HepG2 (cell line): Measurements from ENCODE around the gene PRKAR2B. TPM values are rescaled to one million over a fixed set of nuclear protein-coding genes. Genes with fewer than 3 reads are reported as not detected.

Source experiments
- ATAC-seq: fragments of 200-7000 bp; cut with Tn5 transposase; 3 replicates; pipeline ENCODE4 v1.9.1; 2020; ENCODE audit warnings: mild to moderate bottlenecking, moderate library complexity
- BruUV-seq: library from RNA; stranded (reverse); fragments of 400-500 nt; replicated peaks from 2 replicates; lab custom pipeline; 2021; lab: Mats Ljungman, UMichigan
- CTCF ChIA-PET: fragments of 300-600 bp; formaldehyde crosslinking; extraction: SDS; loops from one replicate; lab custom pipeline; 2021; ENCODE audit warnings: low total read pairs, inconsistent platforms, low intra/inter-chr PET ratio; lab: Yijun Ruan, JAX
- POLR2A ChIA-PET: fragments of 350-600 bp; sonication (Branson Sonifier 250); formaldehyde crosslinking; loops from one replicate; lab custom pipeline; 2020; ENCODE audit warnings: antibody characterized with exemption, inconsistent platforms; lab: Yijun Ruan, JAX
- DNase-seq: peaks from one replicate; pipeline ENCODE4 v3.0.0-alpha.2; 2015; ENCODE audit warnings: low spot score
- FAIRE-seq: peaks from 3 replicates; lab custom pipeline; 2011; peaks lifted over from hg19 to GRCh38; lab: Jason Lieb, UNC
- H2AFZ ChIP-seq: one replicate; pipeline ENCODE4 v1.6.1; 2011; ENCODE audit warnings: low read length, inconsistent platforms
- H3K27ac ChIP-seq: fragments of 300-600 bp; 3 replicates; pipeline ENCODE4 v1.8.0; 2011; ENCODE audit warnings: mixed run types, mild to moderate bottlenecking, mixed read lengths, low read length, inconsistent platforms; ENCODE audit not compliant: insufficient read depth; ENCODE audit errors: extremely low read length
- H3K27me3 ChIP-seq, 2 experiments: fragments of 200-600 bp in 1 of 2; 2 replicates in 1 of 2; 3 replicates in 1 of 2; pipeline versions ENCODE4 v1.6.0 to v1.8.0; 2011; ENCODE audit warnings: low read length in 2 of 2, mild to moderate bottlenecking in 2 of 2, moderate library complexity in 2 of 2, inconsistent platforms in 1 of 2; ENCODE audit not compliant: insufficient read depth in 2 of 2, control insufficient read depth in 1 of 2
- H3K36me3 ChIP-seq, 2 experiments: fragments of 200-600 bp in 1 of 2; replicated peaks in 1 of 2; 2 replicates in 1 of 2; 3 replicates in 1 of 2; pipeline versions ENCODE4 v1.5.1 to v1.8.0; 2011; ENCODE audit warnings: low read length in 2 of 2, inconsistent platforms in 1 of 2; ENCODE audit not compliant: insufficient read depth in 2 of 2, control insufficient read depth in 1 of 2
- H3K4me1 ChIP-seq: 2 replicates; pipeline ENCODE4 v1.5.1; 2012; ENCODE audit warnings: low read length, inconsistent platforms; ENCODE audit not compliant: insufficient read depth
- H3K4me2 ChIP-seq: 2 replicates; pipeline ENCODE4 v1.6.0; 2011; ENCODE audit warnings: low read depth, low read length, inconsistent platforms
- H3K4me3 ChIP-seq, 3 experiments: fragments of 200-600 bp in 1 of 3; sonication (generic), shearing (Covaris generic) in 1 of 3; replicated peaks in 1 of 3; 2 replicates each; pipeline ENCODE4 v1.5.1; 2011 to 2016; ENCODE audit warnings: low read length in 3 of 3, inconsistent platforms in 2 of 3, low read depth in 2 of 3, mild to moderate bottlenecking in 2 of 3, control low read depth in 1 of 3, mixed read lengths in 1 of 3; ENCODE audit not compliant: insufficient read depth in 1 of 3
- H3K79me2 ChIP-seq: one replicate; pipeline ENCODE4 v1.6.1; 2011; ENCODE audit warnings: low read length, inconsistent platforms; ENCODE audit not compliant: insufficient read depth
- H3K9ac ChIP-seq: 2 replicates; pipeline ENCODE4 v1.6.0; 2011; ENCODE audit warnings: mild to moderate bottlenecking, low read depth, low read length, inconsistent platforms; ENCODE audit not compliant: insufficient read depth
- H3K9me3 ChIP-seq: 2 replicates; pipeline ENCODE4 v1.5.1; 2012; ENCODE audit warnings: mild to moderate bottlenecking, low read length
- H4K20me1 ChIP-seq: 2 replicates; pipeline ENCODE4 v1.6.0; 2011; ENCODE audit warnings: inconsistent platforms, mild to moderate bottlenecking, low read length, moderate library complexity; ENCODE audit not compliant: insufficient read depth
- BORCS8-MEF2B ChIP-seq: sonication (generic); formaldehyde crosslinking; IDR thresholded peaks from 2 replicates; pipeline ENCODE4 v1.8.0; 2022; ENCODE audit warnings: mild to moderate bottlenecking, missing genetic modification reagents
- CEBPB ChIP-seq: IDR thresholded peaks from 2 replicates; pipeline ENCODE4 v1.6.1; 2011; ENCODE audit warnings: low read depth, low read length, improper control_type of control experiment, borderline replicate concordance
- NCOR1 ChIP-seq: fragments of 200-600 bp; sonication (generic); IDR thresholded peaks from 2 replicates; pipeline ENCODE4 v1.7.0; 2017; ENCODE audit warnings: antibody characterized with exemption, low read length, borderline replicate concordance
- SOX5 ChIP-seq: IDR thresholded peaks from 2 replicates; pipeline ENCODE4 v1.6.1; 2016; ENCODE audit warnings: borderline replicate concordance
- ZBTB4 ChIP-seq: sonication (generic); formaldehyde crosslinking; IDR thresholded peaks from 2 replicates; pipeline ENCODE4 v1.4.0; 2020; ENCODE audit warnings: missing genetic modification reagents, mild to moderate bottlenecking, borderline replicate concordance
- WGBS: methylation state at CpG from one replicate; pipeline ENCODE4 v1.1.6; 2017; ENCODE audit warnings: low lambda C conversion rate; 5-methylcytosine and 5-hydroxymethylcytosine counted together
- in situ Hi-C: cut with HindIII; loops from 2 replicates; pipeline ENCODE4 v1.10.0; 2017; ENCODE audit warnings: low pct_unique_long_range_greater_than_20kb; ENCODE audit not compliant: extremely low pct_ligation_motif_present
- intact Hi-C: fragments of 100-400 bp; cut with micrococcal nuclease; formaldehyde crosslinking; loops from one replicate; pipeline ENCODE4 v1.10.0; 2022; ENCODE audit not compliant: unreplicated experiment
- polyA plus RNA-seq, 8 experiments: library from polyadenylated mRNA; depleted of rRNA in 3 of 8; stranded (reverse) in 7 of 8; unstranded in 1 of 8; fragments of >200 nt; fragmentation: Illumina TruSeq in 4 of 8; extraction: Trizol in 4 of 8; gene quantifications; 2 replicates each; pipeline versions ENCODE4 v1.2.1 to v1.2.3, GENCODE V29; 2011 to 2016; ENCODE audit warnings: low read depth in 4 of 8, missing spikeins in 1 of 8, mixed read lengths in 1 of 8; ENCODE audit not compliant: insufficient read depth in 1 of 8
- total RNA-seq, 5 experiments: library from RNA; depleted of rRNA; stranded (reverse); fragments of >200 nt; fragmentation: Illumina TruSeq; extraction: Trizol; gene quantifications; 2 replicates each; pipeline ENCODE4 v1.2.3, GENCODE V29; 2016; ENCODE audit warnings: low read depth in 1 of 5

The PRKAR2B gene
- total and polyA plus RNA-seq, 2 of the 13 experiments (the other 11 are each of a cell fraction or from before 2014, with no cell fraction given) = not detected

DNA sequence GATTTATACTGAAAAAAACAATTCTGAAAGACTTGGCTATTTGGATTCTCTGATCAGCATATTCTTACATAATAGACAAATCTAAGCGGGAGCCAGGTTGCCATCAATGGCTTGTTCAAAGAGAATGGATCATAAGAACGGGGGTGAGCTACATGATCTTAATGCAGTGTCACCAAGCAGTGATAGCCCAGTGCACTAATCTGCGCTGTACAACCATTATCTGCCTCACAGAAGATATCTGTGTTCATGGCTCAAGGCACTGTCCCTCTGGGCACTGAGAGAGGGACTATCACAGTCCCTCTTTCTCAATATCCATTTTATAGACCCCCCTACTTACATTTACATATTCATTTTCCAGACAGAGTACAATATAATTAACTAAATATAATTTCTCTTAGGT lies 22.9 kb upstream of the PRKAR2B start:
- Histone ChIP-seq H3K4me2 (no peak overlapping the region), H3K79me2 (no peaks in the 10 kb centered on the region), H3K27ac (no peak overlapping the region), H3K9ac (no peak overlapping the region), H3K4me3 (no peak overlapping the region), H3K27me3 (no peaks in the 10 kb centered on the region), H3K9me3 (no peaks in the 10 kb centered on the region), H2AFZ (no peak overlapping the region), H3K4me1 (no peaks in the 10 kb centered on the region), H4K20me1 (no peaks in the 10 kb centered on the region), H3K36me3 (no peaks in the 10 kb centered on the region)
- no peak for FAIRE-seq
- ATAC-seq = no peak
- in situ Hi-C loops (no loop called here), intact Hi-C loops (no loop called here)
- POLR2A ChIA-PET = no interaction called here
- TF ChIP-seq CEBPB (no peak), ZBTB4 (CRISPR knock-in tag) (no peak), NCOR1 (no peak), BORCS8-MEF2B (CRISPR knock-in tag) (no peak), SOX5 (CRISPR knock-in tag) (no peak)
- 11% methylated on average over 3 of the region's 3 CpGs for WGBS
- DNase-seq = no peak
- CTCF ChIA-PET = no interaction called here
- BruUV-seq = no TSS peak
